NOMO-1 (cell line): ENCODE measurements around the gene CGB8.

Experiments used
- DNase-seq, 2 experiments: peaks; one replicate each; lab custom pipeline; 2025; ENCODE audit not compliant: unreplicated experiment in 2 of 2; lab: John Stamatoyannopoulos, UW

The CGB8 gene

DNA sequence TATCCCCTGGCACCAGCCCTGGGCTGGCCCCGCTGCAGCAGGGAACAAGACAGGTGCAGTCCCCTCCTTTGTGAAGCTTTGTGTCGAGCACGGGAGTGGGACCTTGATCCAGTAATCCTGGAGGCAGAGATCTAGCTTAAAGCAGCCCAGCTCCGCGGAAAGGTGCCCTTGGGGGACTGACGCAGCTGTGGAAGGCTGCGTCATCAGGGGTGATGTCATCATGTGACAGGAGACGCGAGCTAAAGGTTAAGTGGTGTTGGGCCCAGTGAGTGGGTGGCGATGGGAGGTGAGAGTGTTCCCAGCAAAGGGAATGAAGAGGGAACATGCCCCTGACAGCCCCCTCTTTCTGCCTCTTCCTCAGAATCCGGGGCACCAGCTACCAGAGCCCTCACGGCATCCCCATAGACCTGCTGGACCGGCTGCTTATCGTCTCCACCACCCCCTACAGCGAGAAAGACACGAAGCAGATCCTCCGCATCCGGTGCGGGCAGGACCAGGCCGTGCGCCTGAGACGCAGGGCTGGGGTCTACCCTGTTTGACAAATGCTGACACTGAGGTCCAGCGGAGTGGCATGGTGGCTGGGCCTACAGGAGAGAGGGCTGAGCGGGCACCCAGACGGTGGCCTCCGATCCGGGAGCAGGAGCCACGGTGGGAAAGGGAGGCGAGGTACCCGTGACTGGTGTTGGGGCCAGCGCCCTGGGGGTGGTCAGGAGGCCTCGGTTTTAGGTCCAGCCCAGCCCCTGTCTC lies 34.6 kb downstream of the CGB8 start:
- no peak for DNase-seq

DNA sequence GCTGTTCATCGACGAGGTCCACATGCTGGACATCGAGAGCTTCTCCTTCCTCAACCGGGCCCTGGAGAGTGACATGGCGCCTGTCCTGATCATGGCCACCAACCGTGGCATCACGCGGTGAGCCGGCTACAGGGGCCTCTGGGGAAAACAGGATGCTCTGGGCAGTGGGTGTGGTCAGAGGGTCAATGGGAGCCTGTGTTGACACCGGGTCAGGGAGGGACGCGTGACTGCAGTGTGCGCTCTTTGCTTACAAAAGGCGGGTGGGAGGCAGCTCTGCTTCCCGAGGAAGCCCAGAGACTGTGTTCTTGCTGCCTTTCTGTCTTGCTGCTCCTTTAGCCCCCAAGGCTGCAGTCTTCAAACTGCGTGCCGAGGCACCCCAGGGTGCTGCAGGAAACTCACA lies 37.7 kb downstream of the CGB8 start:
- DNase-seq, result no peak

DNA sequence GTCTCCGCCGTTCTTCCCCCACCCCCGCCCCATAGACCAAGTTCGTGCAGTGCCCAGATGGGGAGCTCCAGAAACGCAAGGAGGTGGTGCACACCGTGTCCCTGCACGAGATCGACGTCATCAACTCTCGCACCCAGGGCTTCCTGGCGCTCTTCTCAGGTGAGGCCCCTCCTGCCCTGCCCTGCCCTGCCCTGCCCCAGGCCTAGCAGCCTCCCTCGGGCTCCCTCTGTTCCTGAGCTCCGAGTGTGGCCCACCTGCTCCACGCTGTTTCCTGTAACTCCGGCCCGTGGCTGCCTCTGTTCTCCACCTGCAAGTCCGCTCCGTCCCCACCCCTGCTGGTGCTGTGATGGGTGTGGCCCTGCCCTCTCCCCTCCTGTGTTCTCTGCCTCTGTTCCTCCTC lies 38.5 kb downstream of the CGB8 start:
- DNase-seq, result no peak

DNA sequence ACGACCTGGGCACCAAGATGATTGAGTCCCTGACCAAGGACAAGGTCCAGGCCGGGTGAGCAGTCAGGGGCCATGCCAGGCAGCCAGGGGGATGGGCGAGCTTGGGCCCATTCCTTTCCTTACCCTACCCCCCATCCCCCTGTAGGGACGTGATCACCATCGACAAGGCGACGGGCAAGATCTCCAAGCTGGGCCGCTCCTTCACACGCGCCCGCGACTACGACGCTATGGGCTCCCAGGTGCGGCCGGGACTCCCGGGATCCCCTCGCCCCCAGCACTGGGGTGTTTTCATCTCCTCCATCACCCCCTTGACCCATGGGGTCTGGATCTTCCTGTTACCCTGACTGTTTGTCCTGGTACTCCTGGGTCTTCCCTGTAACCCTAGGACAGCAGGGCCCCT lies 39.1 kb downstream of the CGB8 start:
- no peak for DNase-seq

DNA sequence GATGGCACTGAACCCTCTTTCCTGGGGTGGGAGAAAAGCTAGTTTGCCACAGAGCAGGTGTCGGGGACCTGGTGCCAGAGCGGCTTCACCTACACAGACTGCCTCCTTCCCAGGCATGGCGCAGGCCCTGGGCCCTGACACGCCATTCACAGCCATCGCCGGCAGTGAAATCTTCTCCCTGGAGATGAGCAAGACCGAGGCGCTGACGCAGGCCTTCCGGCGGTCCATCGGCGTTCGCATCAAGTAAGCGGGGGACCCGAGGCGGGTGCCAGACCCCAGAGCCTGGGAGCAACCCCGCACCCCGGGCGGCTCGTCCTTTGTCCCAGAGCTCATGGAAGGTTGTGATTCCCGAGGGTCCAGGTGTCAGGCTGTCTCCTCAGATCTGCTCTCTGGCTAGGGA lies 42.0 kb downstream of the CGB8 start:
- no peak for DNase-seq

DNA sequence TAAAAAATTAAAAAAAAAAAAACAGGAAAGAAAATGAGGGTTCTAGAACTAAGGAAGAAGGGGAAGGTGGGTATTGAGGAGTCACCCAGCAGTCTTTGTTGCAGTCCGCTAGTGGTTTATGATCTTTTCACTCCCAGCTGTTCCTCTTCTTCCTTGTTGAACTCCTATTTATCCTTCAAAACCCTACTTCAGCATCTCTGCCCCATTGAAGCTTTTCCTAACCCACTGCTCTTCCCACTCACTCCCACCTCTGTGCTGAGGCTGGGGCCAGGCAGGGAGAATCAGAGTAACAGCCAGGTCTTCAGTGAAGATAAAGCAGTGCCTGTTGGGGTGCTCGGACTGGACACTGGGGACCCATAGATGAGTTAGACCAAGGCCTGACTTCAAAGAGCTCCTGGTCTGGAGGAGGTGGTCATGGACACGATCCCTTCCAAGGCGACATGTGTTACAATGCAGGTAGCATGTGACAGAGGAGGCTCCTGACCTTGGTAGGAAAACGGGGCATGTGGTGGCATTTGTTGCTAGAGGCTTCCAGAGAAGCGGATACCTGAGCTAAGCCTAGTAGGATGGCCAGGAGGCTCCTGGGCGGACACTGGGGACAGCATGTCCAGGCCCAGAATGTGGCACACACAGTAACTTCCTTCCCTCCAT lies 43.8 kb downstream of the CGB8 start:
- DNase-seq, result no peak

DNA sequence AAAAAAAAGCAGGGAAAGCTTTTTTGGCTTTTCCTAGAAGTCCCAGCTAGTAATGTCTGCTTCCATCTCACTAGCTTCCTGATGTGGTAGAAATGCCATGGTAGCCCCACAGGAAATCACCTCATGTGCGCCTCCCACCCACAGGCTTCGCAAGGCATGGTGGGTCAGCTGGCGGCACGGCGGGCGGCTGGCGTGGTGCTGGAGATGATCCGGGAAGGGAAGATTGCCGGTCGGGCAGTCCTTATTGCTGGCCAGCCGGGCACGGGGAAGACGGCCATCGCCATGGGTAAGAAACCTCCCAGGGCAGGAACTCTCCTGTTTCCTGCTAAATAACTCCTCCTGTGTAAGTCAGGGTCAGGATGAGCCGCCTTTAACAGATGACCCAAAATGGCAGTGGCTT lies 44.8 kb downstream of the CGB8 start:
- no peak for DNase-seq

DNA sequence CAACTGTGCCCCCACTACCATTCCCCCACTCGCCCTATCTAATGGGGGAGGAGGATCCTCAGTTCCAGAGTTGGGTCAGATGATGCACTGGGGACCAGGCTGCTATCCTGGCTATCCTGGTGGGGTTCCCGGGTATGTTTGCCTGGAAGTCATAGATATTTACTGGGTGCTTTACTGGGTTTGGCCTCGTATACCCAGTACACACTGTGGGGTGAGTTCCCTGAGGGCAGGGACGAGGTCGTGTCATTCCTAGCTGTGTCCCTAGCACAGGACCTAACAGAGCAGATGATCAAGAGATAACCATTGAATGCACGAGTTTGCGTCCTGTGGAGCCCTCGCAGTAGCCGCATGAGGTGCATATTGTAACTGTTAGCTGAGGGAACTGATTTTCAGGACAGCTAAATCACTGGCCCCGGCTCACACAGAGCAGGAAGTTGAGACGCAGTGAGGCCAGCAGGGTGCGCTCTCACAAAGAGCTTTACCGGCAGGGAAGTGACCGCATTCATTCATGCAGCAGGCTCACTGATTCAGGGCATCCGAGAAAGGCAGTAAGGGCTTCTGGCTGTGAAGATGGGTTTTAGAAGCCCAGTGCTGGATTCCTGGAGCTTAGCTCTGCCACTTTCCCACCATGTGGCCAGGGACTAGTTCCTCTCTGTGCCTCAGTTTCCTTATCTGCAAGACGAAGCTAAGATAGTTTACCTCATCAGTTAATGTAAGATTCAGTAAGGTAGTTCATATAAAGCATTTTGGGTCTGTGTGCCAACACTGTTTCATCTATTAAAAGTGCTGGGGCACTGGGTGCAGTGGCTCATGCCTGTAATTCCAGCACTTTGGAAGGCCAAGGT lies 49.2 kb downstream of the CGB8 start:
- DNase-seq, result peak; percentile 41 to 60

DNA sequence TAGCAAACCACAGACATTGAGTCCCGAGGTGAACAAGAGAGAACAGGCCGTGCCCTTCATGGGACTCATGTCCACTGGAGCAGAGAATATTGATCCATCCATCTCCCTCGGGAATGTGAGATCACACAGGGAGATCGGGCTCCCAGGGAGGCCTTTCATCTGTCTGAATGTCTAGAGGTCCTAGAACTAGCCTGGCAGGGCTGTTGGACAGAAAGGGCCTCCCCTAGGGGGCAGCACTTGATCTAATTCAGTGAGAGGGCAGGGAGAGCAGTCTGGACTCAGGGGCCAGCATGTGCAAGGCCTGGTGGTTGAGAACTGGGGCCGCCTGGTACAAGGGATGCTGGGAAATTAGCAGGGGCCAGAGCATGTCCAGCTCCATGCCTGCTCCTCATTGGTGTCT lies 50.9 kb downstream of the CGB8 start:
- DNase-seq, result no peak
